ENCODE measurements around the gene HSPA14. TPM values are rescaled to one million over a fixed set of nuclear protein-coding genes. Genes with fewer than 3 reads are reported as not detected.

The HSPA14 gene
- total and polyA plus RNA-seq, 8 donors = 6.6 to 23.8 (median 19.3) TPM

GRCh38 chr10:14820010-14820774 is 17.9 kb upstream of the HSPA14 start:
- Histone ChIP-seq H3K27ac (no peak overlapping the region), H3K9me3 (no peaks in the 10 kb centered on the region), H3K27me3 (no peaks in the 10 kb centered on the region), H3K36me3 (no peaks in the 10 kb centered on the region), H3K4me3 (no peak overlapping the region), H3K4me1 (peaks cover 0 to 5% of the 10 kb centered on the region in 2 donors)
- intact Hi-C loops (cut with DNase I) = loop anchor here in 1 of 2 donors (10.0 kb wide), 1 partner anchor 315 kb away; no protein-coding TSS in a partner anchor
- TF ChIP-seq, protein P1, sequence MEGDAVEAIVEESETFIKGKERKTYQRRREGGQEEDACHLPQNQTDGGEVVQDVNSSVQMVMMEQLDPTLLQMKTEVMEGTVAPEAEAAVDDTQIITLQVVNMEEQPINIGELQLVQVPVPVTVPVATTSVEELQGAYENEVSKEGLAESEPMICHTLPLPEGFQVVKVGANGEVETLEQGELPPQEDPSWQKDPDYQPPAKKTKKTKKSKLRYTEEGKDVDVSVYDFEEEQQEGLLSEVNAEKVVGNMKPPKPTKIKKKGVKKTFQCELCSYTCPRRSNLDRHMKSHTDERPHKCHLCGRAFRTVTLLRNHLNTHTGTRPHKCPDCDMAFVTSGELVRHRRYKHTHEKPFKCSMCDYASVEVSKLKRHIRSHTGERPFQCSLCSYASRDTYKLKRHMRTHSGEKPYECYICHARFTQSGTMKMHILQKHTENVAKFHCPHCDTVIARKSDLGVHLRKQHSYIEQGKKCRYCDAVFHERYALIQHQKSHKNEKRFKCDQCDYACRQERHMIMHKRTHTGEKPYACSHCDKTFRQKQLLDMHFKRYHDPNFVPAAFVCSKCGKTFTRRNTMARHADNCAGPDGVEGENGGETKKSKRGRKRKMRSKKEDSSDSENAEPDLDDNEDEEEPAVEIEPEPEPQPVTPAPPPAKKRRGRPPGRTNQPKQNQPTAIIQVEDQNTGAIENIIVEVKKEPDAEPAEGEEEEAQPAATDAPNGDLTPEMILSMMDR (IDR thresholded peaks at IDR 0.05) = no peak
- DNase-seq (no peak), ATAC-seq (peak; percentile 41)

DNA sequence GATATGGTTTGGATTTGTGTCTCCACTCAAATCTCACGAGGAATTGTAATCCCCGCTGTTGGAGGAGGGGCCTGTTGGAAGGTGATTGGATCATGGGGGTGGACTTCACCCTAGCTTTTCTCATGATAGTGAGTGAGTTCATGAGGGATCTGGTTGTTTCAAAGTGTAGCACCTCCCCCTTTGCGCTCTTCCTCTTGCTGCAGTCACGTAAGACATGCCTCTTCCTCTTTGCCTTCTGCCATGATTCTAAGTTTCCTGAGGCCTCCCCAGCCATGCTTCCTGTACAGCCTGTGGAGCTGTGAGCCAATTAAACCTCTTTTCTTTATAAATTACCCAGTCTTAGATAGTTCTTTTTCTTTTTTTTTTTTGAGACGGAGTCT is 17.3 kb upstream of the HSPA14 start:
- no peak for ATAC-seq

GRCh38 chr10:14821635-14822375 is 16.3 kb upstream of the HSPA14 start:
- H3K27ac ChIP-seq = no peak overlapping the region
- H3K27me3 ChIP-seq = no peaks in the 10 kb centered on the region
- peaks cover 0 to 5% of the 10 kb centered on the region in 2 donors for H3K4me1 ChIP-seq
- DNase-seq (no peak), ATAC-seq (no peak)
- H3K36me3 ChIP-seq = no peaks in the 10 kb centered on the region
- TF ChIP-seq, protein P1 (IDR thresholded peaks at IDR 0.05) = no peak
- no peak overlapping the region for H3K4me3 ChIP-seq
- intact Hi-C loops (cut with DNase I) = loop anchor here in 1 of 2 donors (10.0 kb wide), 1 partner anchor 317 kb away; no protein-coding TSS in a partner anchor
- H3K9me3 ChIP-seq = no peaks in the 10 kb centered on the region

More for the DNA sequence above, 17.3 kb upstream of the HSPA14 start:
- intact Hi-C loops (cut with DNase I) = loop anchor here in 1 of 2 donors (10.0 kb wide), 1 partner anchor 316 kb away; no protein-coding TSS in a partner anchor
- Histone ChIP-seq H3K9me3 (no peaks in the 10 kb centered on the region), H3K4me3 (no peak overlapping the region), H3K4me1 (peaks cover 0 to 5% of the 10 kb centered on the region in 2 donors), H3K27me3 (no peaks in the 10 kb centered on the region), H3K36me3 (no peaks in the 10 kb centered on the region), H3K27ac (no peak overlapping the region)
- TF ChIP-seq, protein P1 (IDR thresholded peaks at IDR 0.05) = no peak
- no peak for DNase-seq

DNA sequence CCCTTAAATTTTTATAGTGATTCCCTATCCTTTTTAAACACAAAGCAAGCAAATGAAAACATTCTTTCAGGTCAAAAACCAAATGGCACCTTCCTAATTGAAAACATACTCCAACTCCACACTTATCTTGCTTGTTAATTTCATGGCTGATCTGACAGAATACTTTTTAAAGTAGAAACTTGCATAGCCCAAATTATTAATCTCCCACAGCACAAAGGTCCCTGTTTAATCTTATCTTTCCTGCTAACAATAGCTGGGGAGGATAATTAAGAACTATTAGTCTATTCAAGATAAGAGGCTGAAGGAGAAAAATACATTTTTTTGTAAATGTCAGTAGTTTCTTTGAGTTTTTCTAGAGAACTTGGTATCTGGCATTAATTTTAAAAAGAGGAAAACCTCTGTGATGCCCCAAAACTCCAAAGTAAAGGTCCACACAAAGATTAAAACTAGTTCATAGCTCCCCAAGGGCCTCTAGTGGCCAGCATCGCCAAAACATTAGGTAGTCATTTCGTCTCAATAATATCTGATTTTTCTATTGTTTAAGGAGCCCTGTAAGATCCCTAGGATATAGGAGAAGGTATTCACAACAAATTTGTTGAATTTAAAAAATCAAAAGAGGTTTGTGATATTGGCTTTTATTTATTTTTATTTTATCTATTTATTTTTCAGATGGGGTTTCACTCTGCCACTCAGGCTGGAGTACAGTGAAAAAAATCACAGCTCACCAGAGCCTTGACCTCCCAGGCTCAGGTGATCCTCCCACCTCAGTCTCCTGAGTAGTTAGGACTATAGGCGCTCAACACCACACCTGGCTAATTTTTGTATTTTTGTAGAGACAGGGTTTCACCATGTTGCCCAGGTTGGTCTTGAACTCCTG is 15.0 kb upstream of the HSPA14 start:
- peak; percentile 75 for ATAC-seq
- TF ChIP-seq, protein P1 (IDR thresholded peaks at IDR 0.05) = peak; percentile 47 to 50
- Histone ChIP-seq H3K36me3 (no peaks in the 10 kb centered on the region), H3K9me3 (no peaks in the 10 kb centered on the region), H3K27ac (no peak overlapping the region), H3K4me1 (peaks cover 0 to 5% of the 10 kb centered on the region in 2 donors), H3K27me3 (no peaks in the 10 kb centered on the region), H3K4me3 (no peak overlapping the region)
- DNase-seq = peak in 1 of 4 donors; percentile 58
- intact Hi-C loops (cut with DNase I) = loop anchor here in 1 of 2 donors (10.0 kb wide), 1 partner anchor 318 kb away; no protein-coding TSS in a partner anchor
